ENCODE results near the gene TPBG.

DNA sequence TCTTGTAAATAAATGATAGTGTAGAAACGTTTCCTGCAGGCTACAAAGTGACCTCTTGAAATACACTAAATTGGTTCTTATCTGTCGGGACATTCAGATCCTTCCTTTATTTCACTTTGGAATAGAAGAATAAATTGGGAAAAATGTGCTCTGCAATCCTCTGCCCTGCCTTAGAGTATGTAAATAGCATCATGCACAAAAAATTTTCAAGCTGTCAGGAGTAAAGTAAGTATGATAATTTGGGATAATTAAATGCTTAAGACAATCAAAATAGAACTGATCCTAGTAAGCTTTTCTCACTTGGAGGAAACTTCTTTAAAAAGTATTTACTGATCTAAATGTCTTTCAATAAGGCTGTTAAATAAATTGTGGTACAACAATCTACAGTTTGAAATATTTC, 3.1 kb upstream of the TPBG start:
- TF ChIP-seq EZH2 (IDR thresholded peaks at IDR 0.05; ENCODE audit: low read depth), result no peak
- TF ChIP-seq, protein P1, sequence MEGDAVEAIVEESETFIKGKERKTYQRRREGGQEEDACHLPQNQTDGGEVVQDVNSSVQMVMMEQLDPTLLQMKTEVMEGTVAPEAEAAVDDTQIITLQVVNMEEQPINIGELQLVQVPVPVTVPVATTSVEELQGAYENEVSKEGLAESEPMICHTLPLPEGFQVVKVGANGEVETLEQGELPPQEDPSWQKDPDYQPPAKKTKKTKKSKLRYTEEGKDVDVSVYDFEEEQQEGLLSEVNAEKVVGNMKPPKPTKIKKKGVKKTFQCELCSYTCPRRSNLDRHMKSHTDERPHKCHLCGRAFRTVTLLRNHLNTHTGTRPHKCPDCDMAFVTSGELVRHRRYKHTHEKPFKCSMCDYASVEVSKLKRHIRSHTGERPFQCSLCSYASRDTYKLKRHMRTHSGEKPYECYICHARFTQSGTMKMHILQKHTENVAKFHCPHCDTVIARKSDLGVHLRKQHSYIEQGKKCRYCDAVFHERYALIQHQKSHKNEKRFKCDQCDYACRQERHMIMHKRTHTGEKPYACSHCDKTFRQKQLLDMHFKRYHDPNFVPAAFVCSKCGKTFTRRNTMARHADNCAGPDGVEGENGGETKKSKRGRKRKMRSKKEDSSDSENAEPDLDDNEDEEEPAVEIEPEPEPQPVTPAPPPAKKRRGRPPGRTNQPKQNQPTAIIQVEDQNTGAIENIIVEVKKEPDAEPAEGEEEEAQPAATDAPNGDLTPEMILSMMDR (conservative IDR thresholded peaks at IDR 0.05), result no peak

Measured in PC-9 (cell line).